OCI-LY3 (cell line): ENCODE results near the gene SH3PXD2A.

ENCODE experiments used
- H2AFZ ChIP-seq: fragments of 200-600, 300-600 bp; shearing (Covaris generic); 2 replicates; pipeline ENCODE4 v1.6.0; 2014; ENCODE audit warnings: antibody characterized with exemption, low read depth, low read length
- H3K27ac ChIP-seq: fragments of 200-600, 300-600 bp; sonication (generic); 2 replicates; pipeline ENCODE4 v1.5.1; 2014; ENCODE audit warnings: mild to moderate bottlenecking, low read length, moderate library complexity, mixed read lengths
- H3K27me3 ChIP-seq: fragments of 200-600, 300-600 bp; sonication (generic); 2 replicates; pipeline ENCODE4 v1.6.1; 2014; ENCODE audit warnings: low read depth, low read length, mixed read lengths
- H3K36me3 ChIP-seq: fragments of 200-600, 300-600 bp; sonication (generic); replicated peaks from 2 replicates; pipeline ENCODE3; 2014; ENCODE audit warnings: low read depth, low read length, mixed read lengths
- H3K4me1 ChIP-seq: fragments of 300-600, 200-600 bp; sonication (generic); 2 replicates; pipeline ENCODE4 v1.6.1; 2014; ENCODE audit warnings: low read length, mixed read lengths
- H3K4me2 ChIP-seq: fragments of 200-600, 300-600 bp; sonication (generic); 2 replicates; pipeline ENCODE4 v1.6.1; 2014; ENCODE audit warnings: low read length, mixed read lengths
- H3K4me3 ChIP-seq: fragments of 300-600, 200-600 bp; sonication (generic); 2 replicates; pipeline ENCODE4 v1.5.1; 2014; ENCODE audit warnings: antibody characterized with exemption, mild to moderate bottlenecking, low read length, moderate library complexity
- H3K79me2 ChIP-seq: fragments of 300-600, 200-600 bp; shearing (Covaris generic); 2 replicates; pipeline ENCODE4 v1.6.1; 2014; ENCODE audit warnings: mild to moderate bottlenecking, low read length, mixed read lengths
- H3K9ac ChIP-seq: fragments of 300-600, 200-600 bp; shearing (Covaris generic); 2 replicates; pipeline ENCODE4 v1.6.0; 2014; ENCODE audit warnings: mild to moderate bottlenecking, low read length, moderate library complexity
- H3K9me3 ChIP-seq: fragments of 200-600, 300-600 bp; shearing (Covaris generic); 2 replicates; pipeline ENCODE4 v1.6.1; 2014; ENCODE audit warnings: low read length, mixed read lengths; ENCODE audit not compliant: insufficient read depth
- H4K20me1 ChIP-seq: fragments of 200-600, 300-600 bp; sonication (generic); 2 replicates; pipeline ENCODE4 v1.6.1; 2016; ENCODE audit warnings: low read length, mixed read lengths; ENCODE audit not compliant: insufficient read depth
- EZH2phosphoT487 ChIP-seq: fragments of 200-600 bp; shearing (Covaris generic); IDR thresholded peaks from 2 replicates; pipeline ENCODE4 v1.6.1; 2018; ENCODE audit warnings: antibody characterized with exemption, mixed run types, low read depth
- TF ChIP-seq, protein P1 (sequence below): fragments of 200-600, 300-600 bp; sonication (generic); IDR thresholded peaks from 2 replicates; pipeline ENCODE4 v1.5.1; 2014; ENCODE audit warnings: antibody characterized with exemption, low read length, low read depth

SH3PXD2A gene

DNA sequence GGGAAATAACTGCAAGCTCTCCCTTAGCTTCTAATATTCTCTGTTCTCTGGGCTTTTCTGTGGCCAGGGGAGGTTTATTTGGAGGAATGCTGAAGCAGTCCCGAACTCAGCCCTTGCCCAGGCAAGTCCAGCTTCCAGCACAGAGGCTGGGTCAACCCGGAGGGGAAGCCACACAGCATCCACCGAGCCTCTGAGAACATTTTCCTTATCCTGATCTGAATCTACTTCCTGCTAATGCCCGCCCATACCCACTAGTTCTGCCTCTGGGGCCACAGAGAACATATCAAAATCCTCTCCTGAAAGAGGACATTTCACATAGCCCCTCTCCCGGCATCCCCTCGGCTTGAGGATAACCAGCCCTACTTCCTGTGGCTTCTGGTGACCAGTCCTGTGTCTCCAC, 31.1 kb downstream of the SH3PXD2A start:
- Histone ChIP-seq H2AFZ (no peak overlapping the region), H4K20me1 (no peaks in the 10 kb centered on the region), H3K36me3 (no peaks in the 10 kb centered on the region), H3K27ac (no peak overlapping the region), H3K4me2 (no peak overlapping the region), H3K9me3 (no peaks in the 10 kb centered on the region), H3K79me2 (no peaks in the 10 kb centered on the region), H3K4me3 (no peak overlapping the region), H3K4me1 (no peaks in the 10 kb centered on the region), H3K9ac (no peak overlapping the region), H3K27me3 (peaks cover 8% of the 10 kb centered on the region; the same call in 1 of the 2 replicates)
- TF ChIP-seq, protein P1, sequence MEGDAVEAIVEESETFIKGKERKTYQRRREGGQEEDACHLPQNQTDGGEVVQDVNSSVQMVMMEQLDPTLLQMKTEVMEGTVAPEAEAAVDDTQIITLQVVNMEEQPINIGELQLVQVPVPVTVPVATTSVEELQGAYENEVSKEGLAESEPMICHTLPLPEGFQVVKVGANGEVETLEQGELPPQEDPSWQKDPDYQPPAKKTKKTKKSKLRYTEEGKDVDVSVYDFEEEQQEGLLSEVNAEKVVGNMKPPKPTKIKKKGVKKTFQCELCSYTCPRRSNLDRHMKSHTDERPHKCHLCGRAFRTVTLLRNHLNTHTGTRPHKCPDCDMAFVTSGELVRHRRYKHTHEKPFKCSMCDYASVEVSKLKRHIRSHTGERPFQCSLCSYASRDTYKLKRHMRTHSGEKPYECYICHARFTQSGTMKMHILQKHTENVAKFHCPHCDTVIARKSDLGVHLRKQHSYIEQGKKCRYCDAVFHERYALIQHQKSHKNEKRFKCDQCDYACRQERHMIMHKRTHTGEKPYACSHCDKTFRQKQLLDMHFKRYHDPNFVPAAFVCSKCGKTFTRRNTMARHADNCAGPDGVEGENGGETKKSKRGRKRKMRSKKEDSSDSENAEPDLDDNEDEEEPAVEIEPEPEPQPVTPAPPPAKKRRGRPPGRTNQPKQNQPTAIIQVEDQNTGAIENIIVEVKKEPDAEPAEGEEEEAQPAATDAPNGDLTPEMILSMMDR, result no peak
- no peak for TF ChIP-seq EZH2phosphoT487

DNA sequence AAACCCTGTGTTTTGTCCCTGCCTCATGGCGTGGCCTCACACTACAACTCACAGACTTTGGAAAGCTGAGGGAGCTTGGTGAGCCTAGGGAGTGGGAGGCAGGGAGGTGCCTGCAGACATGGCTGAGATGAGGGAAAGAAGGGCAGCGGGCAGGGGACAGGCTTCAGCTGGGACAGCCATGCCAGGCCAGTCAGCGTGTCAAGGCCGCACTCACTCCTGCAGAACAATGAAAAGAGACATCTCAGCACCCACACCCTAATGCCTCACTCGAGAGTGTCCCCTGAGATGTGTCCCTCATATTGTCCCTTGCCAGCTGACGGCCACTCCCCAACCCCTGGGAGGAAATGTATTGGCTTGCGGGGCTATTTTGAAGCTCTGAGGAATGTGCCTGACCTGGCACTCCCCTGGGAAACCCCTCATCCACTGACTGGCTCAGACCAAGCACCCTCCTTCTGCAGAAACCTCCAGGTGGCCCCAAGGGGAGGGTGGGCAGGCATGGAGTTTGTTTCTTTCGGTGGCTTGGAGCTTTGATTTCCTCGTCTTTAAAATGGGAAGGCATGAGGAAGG, 31.6 kb downstream of the SH3PXD2A start:
- H3K4me2 ChIP-seq, result no peak overlapping the region
- no peaks in the 10 kb centered on the region for H3K36me3 ChIP-seq
- H3K4me1 ChIP-seq, result no peaks in the 10 kb centered on the region
- H3K79me2 ChIP-seq, result no peaks in the 10 kb centered on the region
- no peaks in the 10 kb centered on the region for H4K20me1 ChIP-seq
- H3K9me3 ChIP-seq, result no peaks in the 10 kb centered on the region
- H2AFZ ChIP-seq, result no peak overlapping the region
- H3K9ac ChIP-seq, result no peak overlapping the region
- no peak overlapping the region for H3K4me3 ChIP-seq
- TF ChIP-seq, protein P1, result no peak
- TF ChIP-seq EZH2phosphoT487, result no peak
- no peak overlapping the region for H3K27ac ChIP-seq
- H3K27me3 ChIP-seq, result peaks cover 6% of the 10 kb centered on the region; the same call in 1 of the 2 replicates

DNA sequence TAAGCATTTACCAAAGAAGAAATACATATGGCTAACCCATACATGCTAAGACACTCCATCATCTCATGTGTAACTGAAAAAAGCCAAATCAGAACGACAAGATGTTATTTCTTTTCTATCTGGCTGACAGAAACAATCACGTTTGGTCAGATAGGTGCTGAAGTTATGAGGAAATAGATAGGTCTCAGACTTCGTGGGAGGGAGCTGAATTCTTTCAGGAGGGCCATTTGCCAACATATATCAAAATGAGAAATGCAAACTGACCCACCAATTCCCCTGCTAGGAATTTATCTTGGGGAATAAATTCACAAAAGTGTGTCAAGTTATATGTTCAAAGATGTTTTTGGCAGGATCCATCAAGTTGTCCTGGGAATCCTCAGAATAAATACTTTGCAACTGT, 32.6 kb downstream of the SH3PXD2A start:
- no peaks in the 10 kb centered on the region for H3K79me2 ChIP-seq
- H3K27ac ChIP-seq, result no peak overlapping the region
- H3K36me3 ChIP-seq, result no peaks in the 10 kb centered on the region
- H2AFZ ChIP-seq, result no peak overlapping the region
- H4K20me1 ChIP-seq, result no peaks in the 10 kb centered on the region
- no peaks in the 10 kb centered on the region for H3K4me1 ChIP-seq
- TF ChIP-seq EZH2phosphoT487, result no peak
- TF ChIP-seq, protein P1, result no peak
- no peak overlapping the region for H3K4me2 ChIP-seq
- H3K9me3 ChIP-seq, result no peaks in the 10 kb centered on the region
- no peak overlapping the region for H3K9ac ChIP-seq
- H3K4me3 ChIP-seq, result no peak overlapping the region
- peaks cover 12% of the 10 kb centered on the region; the same call in 1 of the 2 replicates for H3K27me3 ChIP-seq

DNA sequence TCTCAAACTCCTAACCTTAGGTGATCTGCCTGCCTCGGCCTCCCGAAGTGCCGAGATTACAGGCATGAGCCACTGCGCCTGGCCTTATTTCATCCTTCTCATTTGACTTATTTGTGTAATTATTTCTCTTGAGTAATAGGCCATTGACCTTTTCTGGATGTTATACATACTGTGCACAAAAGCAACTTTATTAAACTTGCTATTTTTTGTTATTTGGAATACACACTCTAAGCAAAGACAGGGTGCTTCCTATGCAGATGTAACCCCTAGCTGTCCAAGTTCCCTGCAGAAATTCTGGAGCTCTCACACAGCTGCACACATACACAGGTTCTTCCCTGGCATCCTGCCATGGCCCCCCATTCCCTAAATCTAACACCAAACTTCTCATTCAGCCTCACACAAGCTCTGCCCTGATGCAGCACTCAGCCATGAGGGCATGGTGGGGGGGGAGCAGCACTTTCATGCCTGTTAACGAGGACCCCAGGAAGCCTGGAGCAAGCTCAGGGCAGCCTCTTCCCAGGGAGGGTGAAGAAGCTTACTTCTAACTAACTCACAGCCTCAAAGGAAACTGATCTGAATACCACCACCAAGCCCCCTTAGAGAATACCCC, 33.2 kb downstream of the SH3PXD2A start:
- Histone ChIP-seq H4K20me1 (no peaks in the 10 kb centered on the region), H3K27ac (no peak overlapping the region), H3K9me3 (no peaks in the 10 kb centered on the region), H3K4me1 (no peaks in the 10 kb centered on the region), H3K36me3 (no peaks in the 10 kb centered on the region), H3K9ac (no peak overlapping the region), H3K4me2 (no peak overlapping the region), H3K4me3 (no peak overlapping the region), H2AFZ (no peak overlapping the region), H3K27me3 (peaks cover 12% of the 10 kb centered on the region; the same call in 1 of the 2 replicates), H3K79me2 (no peaks in the 10 kb centered on the region)
- no peak for TF ChIP-seq EZH2phosphoT487
- TF ChIP-seq, protein P1, result no peak
